NCI-H187 treated with DMSO at 0.1 percent for 48 hours (cell line): ENCODE results near the gene PPP2R2C.

Source experiments
- DNase-seq: peaks from one replicate; lab custom pipeline; 2025; lab: John Stamatoyannopoulos, UW

Gene PPP2R2C

DNA sequence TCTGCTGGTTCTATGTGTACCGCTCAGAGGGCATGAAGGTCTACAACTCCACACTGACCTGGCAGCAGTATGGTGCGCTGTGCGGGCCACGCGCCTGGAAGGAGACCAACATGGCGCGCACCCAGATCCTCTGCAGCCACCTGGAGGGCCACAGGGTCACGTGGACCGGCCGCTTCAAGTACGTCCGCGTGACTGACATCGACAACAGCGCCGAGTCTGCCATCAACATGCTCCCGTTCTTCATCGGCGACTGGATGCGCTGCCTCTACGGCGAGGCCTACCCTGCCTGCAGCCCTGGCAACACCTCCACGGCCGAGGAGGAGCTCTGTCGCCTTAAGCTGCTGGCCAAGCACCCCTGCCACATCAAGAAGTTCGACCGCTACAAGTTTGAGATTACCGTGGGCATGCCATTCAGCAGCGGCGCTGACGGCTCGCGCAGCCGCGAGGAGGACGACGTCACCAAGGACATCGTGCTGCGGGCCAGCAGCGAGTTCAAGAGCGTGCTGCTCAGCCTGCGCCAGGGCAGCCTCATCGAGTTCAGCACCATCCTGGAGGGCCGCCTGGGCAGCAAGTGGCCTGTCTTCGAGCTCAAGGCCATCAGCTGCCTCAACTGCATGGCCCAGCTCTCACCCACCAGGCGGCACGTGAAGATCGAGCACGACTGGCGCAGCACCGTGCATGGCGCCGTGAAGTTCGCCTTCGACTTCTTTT lies 170.5 kb downstream of the PPP2R2C start:
- DNase-seq, result no peak

DNA sequence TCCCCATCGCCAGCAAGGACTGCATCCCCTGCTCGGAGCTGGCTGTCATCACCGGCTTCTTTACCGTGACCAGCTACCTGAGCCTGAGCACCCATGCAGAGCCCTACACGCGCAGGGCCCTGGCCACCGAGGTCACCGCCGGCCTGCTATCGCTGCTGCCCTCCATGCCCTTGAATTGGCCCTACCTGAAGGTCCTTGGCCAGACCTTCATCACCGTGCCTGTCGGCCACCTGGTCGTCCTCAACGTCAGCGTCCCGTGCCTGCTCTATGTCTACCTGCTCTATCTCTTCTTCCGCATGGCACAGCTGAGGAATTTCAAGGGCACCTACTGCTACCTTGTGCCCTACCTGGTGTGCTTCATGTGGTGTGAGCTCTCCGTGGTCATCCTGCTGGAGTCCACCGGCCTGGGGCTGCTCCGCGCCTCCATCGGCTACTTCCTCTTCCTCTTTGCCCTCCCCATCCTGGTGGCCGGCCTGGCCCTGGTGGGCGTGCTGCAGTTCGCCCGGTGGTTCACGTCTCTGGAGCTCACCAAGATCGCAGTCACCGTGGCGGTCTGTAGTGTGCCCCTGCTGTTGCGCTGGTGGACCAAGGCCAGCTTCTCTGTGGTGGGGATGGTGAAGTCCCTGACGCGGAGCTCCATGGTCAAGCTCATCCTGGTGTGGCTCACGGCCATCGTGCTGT lies 171.2 kb downstream of the PPP2R2C start:
- DNase-seq, result no peak

GRCh38 chr4:6300359-6300758 lies 172.1 kb downstream of the PPP2R2C start:
- DNase-seq, result no peak

DNA sequence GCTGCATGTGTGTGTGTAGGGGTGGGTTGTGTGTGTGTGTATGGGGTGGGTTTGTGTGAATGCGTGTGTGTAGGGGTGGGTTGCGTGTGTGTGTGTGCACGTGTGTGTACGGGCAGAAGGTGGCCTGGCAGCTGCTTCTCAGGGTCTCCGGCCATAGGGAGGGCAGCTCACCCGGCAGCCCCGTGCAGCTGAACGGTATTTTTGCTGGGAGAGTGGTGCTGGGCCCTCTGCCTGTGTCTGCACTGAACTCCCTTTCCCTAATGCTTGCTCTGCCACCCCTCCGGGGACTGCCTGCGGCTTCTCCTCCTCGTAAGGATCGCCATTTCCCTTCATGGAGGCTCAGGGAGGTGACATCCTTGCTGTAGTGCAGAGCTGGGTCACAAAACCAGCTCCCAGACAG lies 172.5 kb downstream of the PPP2R2C start:
- DNase-seq, result no peak

GRCh38 chr4:6298852-6299251 lies 173.6 kb downstream of the PPP2R2C start:
- no peak for DNase-seq

DNA sequence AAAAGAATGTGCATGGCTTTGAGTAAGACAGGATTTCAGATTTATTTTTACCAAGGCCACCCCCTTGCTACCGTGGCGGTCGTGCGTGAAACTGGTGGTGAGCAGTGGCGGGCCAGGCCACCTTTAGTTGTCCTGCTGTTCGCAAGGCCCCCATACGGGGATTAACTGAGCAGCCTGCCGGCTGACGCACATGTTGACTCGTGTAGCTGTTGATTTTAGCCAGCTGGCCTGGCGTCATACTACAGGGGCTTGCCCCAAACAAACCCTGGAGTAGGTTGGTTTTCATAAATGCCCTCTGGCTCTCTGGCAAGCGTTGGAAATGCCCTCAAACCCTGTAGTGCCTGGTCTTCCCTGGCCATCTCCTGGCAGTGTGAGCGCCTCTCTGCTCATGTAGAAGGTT lies 174.4 kb downstream of the PPP2R2C start:
- no peak for DNase-seq

DNA sequence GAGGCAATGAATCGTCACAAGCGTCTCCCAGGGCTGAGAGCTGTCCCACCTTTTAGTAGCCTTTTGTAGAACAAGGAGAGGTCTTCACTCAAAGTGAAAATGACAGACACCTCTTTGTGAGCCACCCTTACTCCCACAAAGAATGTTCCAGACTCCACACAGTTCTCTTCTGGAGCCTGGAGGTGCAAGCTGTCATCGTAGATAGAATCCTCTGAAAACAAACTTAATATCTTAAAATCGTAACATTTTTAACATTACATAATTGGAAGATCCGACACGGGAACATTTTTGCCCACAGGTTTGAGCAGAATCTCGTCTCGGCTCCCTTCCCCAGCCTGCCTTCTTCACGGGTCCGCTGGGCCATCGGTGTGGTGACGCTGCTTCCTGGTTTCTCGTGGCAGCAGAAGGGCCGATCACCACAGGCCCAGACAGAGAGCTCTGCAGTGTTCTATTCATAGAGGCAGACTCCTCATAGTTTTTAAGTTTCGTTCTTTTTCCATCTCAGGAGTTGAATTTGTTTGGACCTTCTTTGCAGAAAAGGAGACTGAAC lies 175.1 kb downstream of the PPP2R2C start:
- no peak for DNase-seq

GRCh38 chr4:6296026-6296425 lies 176.4 kb downstream of the PPP2R2C start:
- no peak for DNase-seq

GRCh38 chr4:6295495-6295894 lies 176.9 kb downstream of the PPP2R2C start:
- no peak for DNase-seq

- DNase-seq, result no peak
These were observed 177.6 kb downstream of the PPP2R2C start for GRCh38 chr4:6294705-6295421.

- no peak for DNase-seq
These were observed 178.8 kb downstream of the PPP2R2C start for GRCh38 chr4:6293661-6294060.

DNA sequence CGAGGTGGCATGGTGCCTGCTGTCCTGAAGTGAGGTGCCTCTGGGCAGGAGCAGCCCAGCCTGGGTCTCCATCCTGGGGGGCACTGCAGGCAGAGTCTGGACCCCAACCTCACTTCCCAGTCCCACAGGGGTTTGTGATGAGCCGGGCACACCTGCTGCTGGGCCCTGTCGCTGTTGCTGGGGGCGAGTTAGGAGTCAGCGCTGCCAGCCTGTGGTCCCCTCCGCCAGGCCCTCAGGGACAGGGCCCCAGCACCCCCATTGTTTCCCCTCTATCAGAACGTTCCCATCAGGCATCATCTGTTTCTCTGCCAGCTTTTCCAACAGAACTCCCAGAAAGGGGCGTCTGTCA lies 179.3 kb downstream of the PPP2R2C start:
- no peak for DNase-seq

GRCh38 chr4:6292376-6293096 lies 179.9 kb downstream of the PPP2R2C start:
- no peak for DNase-seq

DNA sequence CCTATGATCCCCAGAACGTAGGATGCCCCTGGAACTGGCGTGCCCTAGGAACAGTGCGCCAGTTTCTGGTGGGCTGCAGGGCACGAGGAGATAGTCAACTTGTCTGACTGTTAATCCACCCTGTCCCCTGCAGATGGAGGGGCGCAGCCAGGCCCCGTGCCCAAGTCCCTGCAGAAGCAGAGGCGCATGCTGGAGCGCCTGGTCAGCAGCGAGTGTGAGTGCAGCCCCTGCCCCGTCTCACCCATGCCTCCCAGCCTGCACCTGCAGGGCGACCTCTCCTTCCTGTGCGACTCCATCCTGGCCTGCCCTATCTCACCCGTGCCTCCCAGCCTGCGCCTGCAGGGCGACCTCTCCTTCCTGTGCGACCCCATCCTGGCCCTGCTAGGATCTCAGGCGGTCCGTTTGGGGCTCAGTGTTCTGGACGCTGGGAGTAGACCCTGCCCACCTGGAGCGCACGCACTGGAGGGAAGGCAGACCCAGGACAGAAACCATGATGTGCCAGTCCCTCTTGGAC lies 180.6 kb downstream of the PPP2R2C start:
- DNase-seq, result no peak

- DNase-seq, result no peak
These were observed 181.5 kb downstream of the PPP2R2C start for GRCh38 chr4:6290769-6291547.

DNA sequence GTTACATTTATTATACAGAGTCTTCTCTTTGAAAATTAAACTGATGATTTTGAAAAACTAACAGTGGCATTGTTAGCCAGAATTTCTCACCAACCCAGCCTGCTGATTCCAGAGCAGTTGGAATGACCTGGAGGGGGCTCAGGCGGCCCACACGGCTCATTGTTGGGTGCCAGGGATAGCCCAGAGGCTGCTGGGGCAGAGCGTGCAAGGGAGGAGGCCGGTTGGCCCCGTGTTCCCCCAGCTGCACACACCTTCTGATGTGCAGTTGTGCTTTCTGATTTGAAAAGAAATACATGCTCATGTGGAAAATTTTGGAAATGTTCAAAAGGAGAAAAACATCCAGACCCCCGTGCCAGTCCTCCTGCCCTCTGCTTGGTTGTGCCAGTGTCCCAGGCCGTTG lies 182.2 kb downstream of the PPP2R2C start:
- no peak for DNase-seq

DNA sequence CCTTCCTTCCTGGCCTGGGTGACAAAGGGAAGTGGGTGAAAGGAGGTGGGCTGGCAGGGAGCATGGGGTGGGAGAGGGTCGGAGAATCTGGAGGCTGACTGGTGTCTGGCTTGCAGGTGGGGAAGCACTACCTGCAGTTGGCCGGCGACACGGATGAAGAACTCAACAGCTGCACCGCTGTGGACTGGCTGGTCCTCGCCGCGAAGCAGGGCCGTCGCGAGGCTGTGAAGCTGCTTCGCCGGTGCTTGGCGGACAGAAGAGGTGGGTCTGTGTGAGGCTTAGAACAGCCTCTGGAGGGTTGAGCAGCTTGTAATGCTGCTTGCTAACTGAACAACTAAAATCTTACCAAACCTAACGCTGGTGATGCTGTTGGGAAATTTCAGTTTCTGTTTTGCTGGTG lies 183.5 kb downstream of the PPP2R2C start:
- DNase-seq, result no peak

DNA sequence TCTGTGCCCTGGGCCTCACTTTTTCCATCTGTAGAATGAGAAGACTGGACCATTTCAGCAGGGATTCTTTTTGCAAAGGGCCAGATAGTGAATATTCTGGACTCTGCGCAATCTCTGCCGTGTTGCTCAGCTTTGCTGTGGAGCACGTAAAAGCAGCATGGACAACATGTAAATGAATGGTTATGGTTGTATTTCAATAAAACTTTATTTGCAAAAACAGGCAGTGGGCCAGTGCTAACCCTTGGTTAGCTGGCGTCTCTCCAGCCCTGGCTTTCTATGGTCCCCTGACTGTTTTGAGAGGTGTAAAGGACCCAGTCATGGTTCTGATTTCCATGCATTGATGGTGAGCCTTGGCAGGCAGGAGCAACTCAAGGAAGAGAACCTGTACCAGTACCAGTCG lies 184.1 kb downstream of the PPP2R2C start:
- no peak for DNase-seq

GRCh38 chr4:6287017-6287788 lies 185.2 kb downstream of the PPP2R2C start:
- DNase-seq, result no peak

GRCh38 chr4:6283282-6283681 lies 189.1 kb downstream of the PPP2R2C start:
- no peak for DNase-seq
